Adrenal gland (tissue), 5 donors: ENCODE measurements around the gene MSH5.

Experiments used
- POLR2A ChIP-seq, 2 donors: fragments of 450-650 bp; IDR thresholded peaks; one replicate each; pipeline ENCODE4 v1.6.1; 2017; ENCODE audit warnings: antibody characterized with exemption in 2 of 2, mild to moderate bottlenecking in 2 of 2, moderate library complexity in 1 of 2
- TF ChIP-seq, protein P1 (sequence below), 6 experiments: fragments of 450-650 bp in 4 of 6; fragments of 200-600 bp in 2 of 6; sonication (generic) in 1 of 6; IDR thresholded peaks; 1 replicate in 5 of 6; 2 replicates in 1 of 6; pipeline versions ENCODE4 v1.5.1 to v1.8.0; 2016 to 2021; ENCODE audit warnings: antibody characterized with exemption in 6 of 6, mild to moderate bottlenecking in 2 of 6, moderate library complexity in 1 of 6
- donor health status: DM: no; HTN: no; CAD: no.

DNA sequence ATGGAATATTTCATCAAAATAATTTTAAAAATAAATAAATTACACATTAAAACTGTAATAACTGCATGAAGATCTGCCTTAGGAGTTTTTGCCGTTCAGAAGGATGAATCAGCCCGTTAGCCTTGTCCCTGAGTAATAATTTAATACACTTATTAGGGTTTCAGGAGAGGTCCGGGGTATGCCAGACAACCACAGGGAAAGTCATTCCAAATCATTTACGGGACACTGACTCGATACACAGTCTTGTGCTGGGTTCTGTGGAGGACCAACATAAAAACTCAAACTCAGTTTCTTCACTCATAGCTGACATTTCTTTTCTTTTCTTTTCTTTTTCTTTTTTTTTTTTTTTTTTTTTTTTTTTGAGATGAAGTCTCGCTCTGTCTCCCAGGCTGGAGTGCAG, 33.9 kb upstream of the MSH5 start:
- TF ChIP-seq, protein P1, sequence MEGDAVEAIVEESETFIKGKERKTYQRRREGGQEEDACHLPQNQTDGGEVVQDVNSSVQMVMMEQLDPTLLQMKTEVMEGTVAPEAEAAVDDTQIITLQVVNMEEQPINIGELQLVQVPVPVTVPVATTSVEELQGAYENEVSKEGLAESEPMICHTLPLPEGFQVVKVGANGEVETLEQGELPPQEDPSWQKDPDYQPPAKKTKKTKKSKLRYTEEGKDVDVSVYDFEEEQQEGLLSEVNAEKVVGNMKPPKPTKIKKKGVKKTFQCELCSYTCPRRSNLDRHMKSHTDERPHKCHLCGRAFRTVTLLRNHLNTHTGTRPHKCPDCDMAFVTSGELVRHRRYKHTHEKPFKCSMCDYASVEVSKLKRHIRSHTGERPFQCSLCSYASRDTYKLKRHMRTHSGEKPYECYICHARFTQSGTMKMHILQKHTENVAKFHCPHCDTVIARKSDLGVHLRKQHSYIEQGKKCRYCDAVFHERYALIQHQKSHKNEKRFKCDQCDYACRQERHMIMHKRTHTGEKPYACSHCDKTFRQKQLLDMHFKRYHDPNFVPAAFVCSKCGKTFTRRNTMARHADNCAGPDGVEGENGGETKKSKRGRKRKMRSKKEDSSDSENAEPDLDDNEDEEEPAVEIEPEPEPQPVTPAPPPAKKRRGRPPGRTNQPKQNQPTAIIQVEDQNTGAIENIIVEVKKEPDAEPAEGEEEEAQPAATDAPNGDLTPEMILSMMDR (IDR thresholded peaks at IDR 0.05), result no peak
- no peak for TF ChIP-seq POLR2A (IDR thresholded peaks at IDR 0.05)
